Neural cell (in vitro differentiated cells): ENCODE results near the gene MAGI2. TPM values are rescaled to one million over a fixed set of nuclear protein-coding genes. Genes with fewer than 3 reads are reported as not detected.

Experiments used
- H2AFZ ChIP-seq: fragments of 200-600, 300-800 bp; sonication (generic), shearing (Covaris generic); 2 replicates; pipeline ENCODE4 v1.6.0; 2014; ENCODE audit warnings: low read depth, mild to moderate bottlenecking, antibody characterized with exemption, low read length, moderate library complexity
- H3F3A ChIP-seq: fragments of 200-600 bp; shearing (Covaris generic); 2 replicates; pipeline ENCODE4 v1.6.1; 2016; ENCODE audit warnings: mild to moderate bottlenecking, moderate library complexity, mixed read lengths, antibody characterized with exemption, low read length; ENCODE audit not compliant: insufficient read depth, poor library complexity, severe bottlenecking
- H3K27ac ChIP-seq: fragments of 200-600, 300-800 bp; sonication (generic), shearing (Covaris generic); 2 replicates; pipeline ENCODE4 v1.5.1; 2014; ENCODE audit warnings: mild to moderate bottlenecking, low read length, moderate library complexity
- H3K27me3 ChIP-seq: fragments of 300-800, 200-600 bp; sonication (generic), shearing (Covaris generic); 2 replicates; pipeline ENCODE4 v1.6.0; 2014; ENCODE audit warnings: mild to moderate bottlenecking, low read depth, low read length, moderate library complexity; ENCODE audit not compliant: insufficient read depth
- H3K36me3 ChIP-seq: fragments of 300-800, 200-600 bp; sonication (generic), shearing (Covaris generic); 2 replicates; pipeline ENCODE4 v1.5.1; 2014; ENCODE audit warnings: mild to moderate bottlenecking, antibody characterized with exemption, low read length, moderate library complexity; ENCODE audit not compliant: insufficient read depth
- H3K4me2 ChIP-seq: fragments of 300-800, 200-600 bp; sonication (generic), shearing (Covaris generic); 2 replicates; pipeline ENCODE4 v1.6.0; 2014; ENCODE audit warnings: mild to moderate bottlenecking, low read length
- H3K4me3 ChIP-seq: fragments of 300-800, 200-600 bp; sonication (generic), shearing (Covaris generic); 2 replicates; pipeline ENCODE4 v1.5.1; 2014; ENCODE audit warnings: mild to moderate bottlenecking, low read length, moderate library complexity
- H3K79me2 ChIP-seq: fragments of 200-600 bp; shearing (Covaris generic); replicated peaks from 2 replicates; pipeline ENCODE4 v1.6.0; 2014; ENCODE audit warnings: mild to moderate bottlenecking, low read length, moderate library complexity; ENCODE audit not compliant: insufficient read depth
- H3K9ac ChIP-seq: fragments of 300-800, 200-600 bp; sonication (generic), shearing (Covaris generic); 2 replicates; pipeline ENCODE4 v1.6.1; 2016; ENCODE audit warnings: mild to moderate bottlenecking, low read length, mixed read lengths
- H3K9me2 ChIP-seq: fragments of 200-600 bp; shearing (Covaris generic); 2 replicates; pipeline ENCODE4 v1.6.1; 2016; ENCODE audit warnings: mild to moderate bottlenecking, low read length, mixed read lengths; ENCODE audit not compliant: insufficient read depth
- H3K9me3 ChIP-seq: fragments of 200-600, 300-800 bp; sonication (generic), shearing (Covaris generic); 2 replicates; pipeline ENCODE4 v1.6.1; 2016; ENCODE audit warnings: mild to moderate bottlenecking, mixed run types, low read length, moderate library complexity, mixed read lengths
- H4K20me1 ChIP-seq: fragments of 200-600 bp; shearing (Covaris generic); 2 replicates; pipeline ENCODE4 v1.6.1; 2016; ENCODE audit warnings: mild to moderate bottlenecking, mixed run types; ENCODE audit not compliant: insufficient read depth
- CTCF ChIP-seq: fragments of 450-650 bp; IDR thresholded peaks from 2 replicates; pipeline ENCODE4 v1.5.1; 2014; ENCODE audit warnings: antibody characterized with exemption, mild to moderate bottlenecking, moderate library complexity; ENCODE audit not compliant: poor library complexity, severe bottlenecking
- EP300 ChIP-seq: fragments of 450-650 bp; conservative IDR thresholded peaks from 2 replicates; pipeline ENCODE4 v1.6.1; 2014; ENCODE audit warnings: antibody characterized with exemption, mild to moderate bottlenecking, moderate library complexity; ENCODE audit not compliant: poor library complexity, severe bottlenecking
- EZH2 ChIP-seq: fragments of 200-600, 300-800 bp; shearing (Covaris generic), sonication (generic); IDR thresholded peaks from 2 replicates; pipeline ENCODE4 v1.6.1; 2014; ENCODE audit warnings: antibody characterized with exemption, low read length, borderline replicate concordance, mild to moderate bottlenecking; ENCODE audit not compliant: insufficient read depth, poor library complexity, severe bottlenecking
- MXI1 ChIP-seq: fragments of 450-650 bp; conservative IDR thresholded peaks from 2 replicates; pipeline ENCODE4 v1.6.1; 2014; ENCODE audit warnings: antibody characterized with exemption, mild to moderate bottlenecking; ENCODE audit not compliant: poor library complexity, severe bottlenecking
- POLR2AphosphoS5 ChIP-seq: IDR thresholded peaks from 2 replicates; pipeline ENCODE4 v1.6.1; 2012
- RAD21 ChIP-seq: fragments of 450-650 bp; conservative IDR thresholded peaks from 2 replicates; pipeline ENCODE4 v1.6.1; 2014; ENCODE audit warnings: antibody characterized with exemption, mild to moderate bottlenecking, moderate library complexity
- REST ChIP-seq: IDR thresholded peaks from 2 replicates; pipeline ENCODE4 v1.6.1; 2012; ENCODE audit warnings: borderline replicate concordance
- SMC3 ChIP-seq: fragments of 450-650 bp; conservative IDR thresholded peaks from 2 replicates; pipeline ENCODE4 v1.6.1; 2014; ENCODE audit warnings: antibody characterized with exemption, mild to moderate bottlenecking, moderate library complexity; ENCODE audit not compliant: poor library complexity
- TAF1 ChIP-seq: IDR thresholded peaks from 2 replicates; pipeline ENCODE4 v1.6.1; 2012; ENCODE audit warnings: low read depth
- polyA plus RNA-seq: library from polyadenylated mRNA; depleted of rRNA; stranded (reverse); fragments of >200 nt; gene quantifications from 2 replicates; pipeline ENCODE4 v1.2.3, GENCODE V29; 2014

Gene MAGI2
- polyA plus RNA-seq, 1 donor from 2014 or later, result 19.3 TPM

- Histone ChIP-seq H3K27me3 (no peaks in the 10 kb centered on the region), H3K27ac (no peak overlapping the region), H4K20me1 (no peaks in the 10 kb centered on the region), H3F3A (no peaks in the 10 kb centered on the region), H3K9me3 (no peaks in the 10 kb centered on the region), H3K4me2 (no peak overlapping the region), H3K36me3 (no peaks in the 10 kb centered on the region), H3K9ac (no peak overlapping the region), H3K9me2 (no peaks in the 10 kb centered on the region), H3K79me2 (peaks cover 12% of the 10 kb centered on the region), H3K4me3 (no peak overlapping the region), H2AFZ (no peak overlapping the region)
- TF ChIP-seq CTCF (no peak), REST (no peak)
Measured at GRCh38 chr7:78686189-78686588, 767.3 kb downstream of the MAGI2 start.

- H3K4me2 ChIP-seq, result no peak overlapping the region
- H3K27ac ChIP-seq, result no peak overlapping the region
- no peaks in the 10 kb centered on the region for H4K20me1 ChIP-seq
- H3K9ac ChIP-seq, result no peak overlapping the region
- H3K9me2 ChIP-seq, result no peaks in the 10 kb centered on the region
- no peak overlapping the region for H2AFZ ChIP-seq
- H3K27me3 ChIP-seq, result no peaks in the 10 kb centered on the region
- H3K36me3 ChIP-seq, result no peaks in the 10 kb centered on the region
- no peaks in the 10 kb centered on the region for H3F3A ChIP-seq
- TF ChIP-seq POLR2AphosphoS5 (no peak), EZH2 (no peak), RAD21 (no peak)
- H3K79me2 ChIP-seq, result peaks cover 15% of the 10 kb centered on the region
- H3K4me3 ChIP-seq, result no peak overlapping the region
- H3K9me3 ChIP-seq, result no peaks in the 10 kb centered on the region
Measured at GRCh38 chr7:78684201-78684600, 769.3 kb downstream of the MAGI2 start.

- no peak overlapping the region for H3K27ac ChIP-seq
- no peaks in the 10 kb centered on the region for H3K36me3 ChIP-seq
- H3K27me3 ChIP-seq, result no peaks in the 10 kb centered on the region
- no peak overlapping the region for H3K4me3 ChIP-seq
- no peak overlapping the region for H3K9ac ChIP-seq
- no peaks in the 10 kb centered on the region for H3K9me3 ChIP-seq
- H3K79me2 ChIP-seq, result peaks cover 10% of the 10 kb centered on the region
- no peak for TF ChIP-seq EP300
- no peak for TF ChIP-seq CTCF
- no peak for TF ChIP-seq SMC3
- TF ChIP-seq REST, result no peak
- no peak for TF ChIP-seq RAD21
- no peak for TF ChIP-seq EZH2
- no peak for TF ChIP-seq POLR2AphosphoS5
- no peak for TF ChIP-seq TAF1
- TF ChIP-seq MXI1, result no peak
- no peaks in the 10 kb centered on the region for H3K9me2 ChIP-seq
- H3K4me2 ChIP-seq, result no peak overlapping the region
- H4K20me1 ChIP-seq, result no peaks in the 10 kb centered on the region
- H3F3A ChIP-seq, result peaks cover 1% of the 10 kb centered on the region
- H2AFZ ChIP-seq, result no peak overlapping the region
Measured at GRCh38 chr7:78683566-78683965, 769.9 kb downstream of the MAGI2 start.
